HG03060 (cell line): ENCODE results near the gene ERC2.

Experiments
- ATAC-seq: cut with Tn5 transposase; IDR thresholded peaks from one replicate; pipeline ENCODE4 v1.9.1; 2021; ENCODE audit warnings: low read depth, moderate number of reproducible peaks; ENCODE audit not compliant: unreplicated experiment

Gene ERC2

GRCh38 chr3:55483196-55484095 lies 984.8 kb downstream of the ERC2 start:
- no peak for ATAC-seq

GRCh38 chr3:55482496-55483195 lies 985.6 kb downstream of the ERC2 start:
- no peak for ATAC-seq

GRCh38 chr3:55481744-55482495 lies 986.3 kb downstream of the ERC2 start:
- no peak for ATAC-seq

- ATAC-seq, result no peak
Measured at GRCh38 chr3:55480911-55481743, 987.1 kb downstream of the ERC2 start.

- no peak for ATAC-seq
Measured at GRCh38 chr3:55477306-55478303, 990.7 kb downstream of the ERC2 start.

- ATAC-seq, result no peak
Measured at GRCh38 chr3:55476515-55476914, 991.8 kb downstream of the ERC2 start.

GRCh38 chr3:55474213-55474632 lies 994.0 kb downstream of the ERC2 start:
- no peak for ATAC-seq

GRCh38 chr3:55473788-55474187 lies 994.5 kb downstream of the ERC2 start:
- no peak for ATAC-seq

- no peak for ATAC-seq
Measured at GRCh38 chr3:55471522-55472280, 996.6 kb downstream of the ERC2 start.

GRCh38 chr3:55471084-55471483 lies 997.2 kb downstream of the ERC2 start:
- no peak for ATAC-seq

GRCh38 chr3:55469957-55470526 lies 998.2 kb downstream of the ERC2 start:
- no peak for ATAC-seq

GRCh38 chr3:55468251-55468650 lies 1000.0 kb downstream of the ERC2 start:
- ATAC-seq, result no peak

- ATAC-seq, result no peak
Measured at GRCh38 chr3:55467099-55467498, 1001.2 kb downstream of the ERC2 start.

- no peak for ATAC-seq
Measured at GRCh38 chr3:55466526-55466925, 1001.7 kb downstream of the ERC2 start.

- ATAC-seq, result no peak
Measured at GRCh38 chr3:55461896-55462295, 1006.4 kb downstream of the ERC2 start.

GRCh38 chr3:55459838-55460237 lies 1008.4 kb downstream of the ERC2 start:
- no peak for ATAC-seq
